Left renal pelvis (tissue), 4 donors: ENCODE results near the gene MPPED2. TPM values are rescaled to one million over a fixed set of nuclear protein-coding genes. Genes with fewer than 3 reads are reported as not detected.
A peak's percentile ranks its signal among the peaks of the same experiment; 100 is the strongest.

Source experiments
- DNase-seq, 4 donors: peaks; one replicate each; pipeline ENCODE4 v3.0.0-alpha.2; 2013; ENCODE audit warnings: low read depth in 4 of 4, low spot score in 3 of 4
- polyA plus RNA-seq, 4 donors: library from polyadenylated mRNA; unstranded; fragments of 120-200 nt; gene quantifications; one replicate each; pipeline ENCODE4 v1.2.1, GENCODE V29; 2013; ENCODE audit not compliant: insufficient read length in 4 of 4

The MPPED2 gene
- polyA plus RNA-seq, 4 donors, result 18.8 to 58.4 (median 22.3) TPM

- no peak for DNase-seq
Measured at GRCh38 chr11:30455025-30455424, 131.1 kb downstream of the MPPED2 start.

- DNase-seq, result no peak
Measured at GRCh38 chr11:30454541-30454940, 131.6 kb downstream of the MPPED2 start.

GRCh38 chr11:30454111-30454510 is 132.0 kb downstream of the MPPED2 start:
- no peak for DNase-seq

GRCh38 chr11:30453705-30454104 is 132.4 kb downstream of the MPPED2 start:
- DNase-seq, result no peak

- DNase-seq, result no peak
Measured at GRCh38 chr11:30452842-30453241, 133.3 kb downstream of the MPPED2 start.

GRCh38 chr11:30452114-30452513 is 134.0 kb downstream of the MPPED2 start:
- DNase-seq, result no peak

- no peak for DNase-seq
Measured at GRCh38 chr11:30451626-30452025, 134.5 kb downstream of the MPPED2 start.

GRCh38 chr11:30451167-30451566 is 135.0 kb downstream of the MPPED2 start:
- no peak for DNase-seq

- DNase-seq, result peak in 1 of 4 donors; percentile 44
Measured at GRCh38 chr11:30447058-30447640, 139.0 kb downstream of the MPPED2 start.

- no peak for DNase-seq
Measured at GRCh38 chr11:30446520-30446919, 139.6 kb downstream of the MPPED2 start.

- no peak for DNase-seq
Measured at GRCh38 chr11:30445056-30445455, 141.1 kb downstream of the MPPED2 start.

- no peak for DNase-seq
Measured at GRCh38 chr11:30440510-30440909, 145.6 kb downstream of the MPPED2 start.

GRCh38 chr11:30436801-30437200 is 149.4 kb downstream of the MPPED2 start:
- DNase-seq, result no peak

- no peak for DNase-seq
Measured at GRCh38 chr11:30435488-30435887, 150.7 kb downstream of the MPPED2 start.

GRCh38 chr11:30434901-30435300 is 151.3 kb downstream of the MPPED2 start:
- no peak for DNase-seq

GRCh38 chr11:30433831-30434230 is 152.3 kb downstream of the MPPED2 start:
- no peak for DNase-seq

- DNase-seq, result no peak
Measured at GRCh38 chr11:30432716-30433115, 153.4 kb downstream of the MPPED2 start.

GRCh38 chr11:30432178-30432577 is 154.0 kb downstream of the MPPED2 start:
- no peak for DNase-seq

GRCh38 chr11:30431127-30431814 is 154.9 kb downstream of the MPPED2 start:
- no peak for DNase-seq

GRCh38 chr11:30429550-30429949 is 156.6 kb downstream of the MPPED2 start:
- no peak for DNase-seq

- no peak for DNase-seq
Measured at GRCh38 chr11:30426781-30427180, 159.4 kb downstream of the MPPED2 start.

GRCh38 chr11:30424844-30425243 is 161.3 kb downstream of the MPPED2 start:
- no peak for DNase-seq

GRCh38 chr11:30424321-30424720 is 161.8 kb downstream of the MPPED2 start:
- no peak for DNase-seq
